ENCODE measurements around the gene PNPLA5.
"Not testable (repeated sequence)": the region's sequence is repeated elsewhere in the genome, so short reads cannot be mapped to it uniquely, and the experiment has no call there.

Gene PNPLA5, protein sequence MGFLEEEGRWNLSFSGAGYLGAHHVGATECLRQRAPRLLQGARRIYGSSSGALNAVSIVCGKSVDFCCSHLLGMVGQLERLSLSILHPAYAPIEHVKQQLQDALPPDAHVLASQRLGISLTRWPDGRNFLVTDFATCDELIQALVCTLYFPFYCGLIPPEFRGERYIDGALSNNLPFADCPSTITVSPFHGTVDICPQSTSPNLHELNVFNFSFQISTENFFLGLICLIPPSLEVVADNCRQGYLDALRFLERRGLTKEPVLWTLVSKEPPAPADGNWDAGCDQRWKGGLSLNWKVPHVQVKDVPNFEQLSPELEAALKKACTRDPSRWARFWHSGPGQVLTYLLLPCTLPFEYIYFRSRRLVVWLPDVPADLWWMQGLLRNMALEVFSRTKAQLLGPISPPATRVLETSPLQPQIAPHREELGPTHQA

GRCh38 chr22:43891360-43892182 lies at the start of gene PNPLA5:
PNPLA5 (minus strand) TSS chr22:43892013; CDS start chr22:43891880, 133 bp downstream.
- DNase-seq, result no peak

GRCh38 chr22:43941449-43941848 lies 49.6 kb upstream of the PNPLA5 start:
- DNase-seq, result no peak

DNA sequence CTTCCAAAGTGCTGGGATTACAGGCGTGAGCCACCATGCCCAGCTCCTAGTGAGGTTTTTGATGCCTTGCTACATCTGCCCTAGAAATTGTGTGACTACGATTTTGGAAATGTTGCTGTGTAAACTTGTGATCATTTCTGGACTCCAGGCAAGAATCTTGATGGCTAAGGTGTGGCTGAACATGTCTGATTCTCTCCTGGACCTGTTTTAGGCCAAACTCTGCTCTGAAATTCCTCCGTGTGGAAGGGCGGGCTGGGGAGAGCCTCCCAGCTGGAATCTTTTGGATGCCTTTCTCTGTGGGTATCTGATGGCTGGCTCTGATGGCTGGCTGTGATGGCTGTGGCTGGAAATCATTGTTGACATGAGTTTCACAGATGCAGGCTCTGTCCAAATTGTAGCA lies 40.0 kb upstream of the PNPLA5 start:
- DNase-seq, result no peak

GRCh38 chr22:43928908-43929307 lies 37.1 kb upstream of the PNPLA5 start:
- no peak for DNase-seq

- no peak for DNase-seq
Measured at GRCh38 chr22:43928468-43928867, 36.7 kb upstream of the PNPLA5 start.

DNA sequence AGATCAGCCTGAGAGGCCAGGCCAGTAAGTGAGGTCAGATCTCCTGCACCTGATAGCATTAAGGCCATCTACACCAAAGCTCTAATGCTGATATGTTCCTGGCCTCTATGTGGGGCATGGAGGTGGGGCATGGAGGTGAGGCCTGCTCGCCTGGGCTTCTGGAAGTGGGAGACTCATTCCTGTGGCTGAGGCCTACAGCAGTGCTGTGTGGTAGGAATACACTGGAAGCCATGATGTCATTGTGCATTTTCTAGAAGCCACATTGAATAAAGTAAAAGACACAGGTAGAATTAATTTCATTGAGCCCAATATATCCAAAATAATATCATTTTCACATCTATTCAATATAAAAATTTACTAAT lies 34.5 kb upstream of the PNPLA5 start:
- DNase-seq, result no peak

DNA sequence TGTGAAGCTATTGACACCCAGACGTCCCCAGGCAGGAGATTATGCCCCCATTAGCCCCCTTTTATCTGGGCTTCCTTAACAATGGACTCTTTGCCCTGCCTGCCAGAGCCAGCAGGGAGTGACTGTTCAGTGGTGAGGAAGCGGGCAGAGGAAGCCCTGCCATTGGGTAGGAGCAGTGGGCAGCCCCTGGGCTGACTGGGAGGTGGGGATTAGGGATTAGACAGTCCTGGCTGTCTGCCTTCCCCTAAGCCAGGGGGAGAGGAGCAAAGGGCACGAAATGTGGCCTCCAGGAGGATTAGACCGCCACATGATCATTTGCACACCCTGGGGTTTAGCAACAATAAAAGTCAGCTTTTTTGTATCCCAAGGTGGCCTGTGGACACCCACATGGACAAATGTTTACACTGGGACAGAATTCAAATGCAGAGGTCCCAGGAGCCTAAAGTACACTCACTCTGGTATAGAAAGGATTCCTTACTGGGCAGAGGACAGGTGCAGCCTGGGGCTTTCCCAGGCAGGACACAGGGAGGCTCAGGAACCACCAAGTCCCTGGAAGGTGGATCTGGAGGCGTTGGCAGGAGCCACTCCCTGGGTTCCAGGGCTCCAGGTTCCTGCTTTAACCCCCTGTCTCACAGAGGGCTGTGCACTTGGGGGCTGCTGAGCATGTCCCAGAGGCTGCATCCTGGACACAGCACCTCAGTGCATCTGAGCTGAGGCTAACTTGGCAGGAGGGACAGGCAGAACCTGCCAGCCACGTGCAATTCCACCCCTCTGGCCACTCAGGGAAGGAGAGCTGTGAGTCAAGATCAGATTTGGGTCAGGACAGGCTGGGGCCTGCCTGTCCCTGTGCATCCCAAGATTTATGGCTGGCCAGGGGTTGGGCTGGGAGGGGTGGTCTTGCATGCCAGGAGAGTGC lies 33.9 kb upstream of the PNPLA5 start:
- no peak for DNase-seq

GRCh38 chr22:43924877-43925276 lies 33.1 kb upstream of the PNPLA5 start:
- DNase-seq, result no peak

- DNase-seq, result peak; percentile 26
Measured at GRCh38 chr22:43923631-43924464, 32.0 kb upstream of the PNPLA5 start, which contains the start of gene PNPLA3. PNPLA3 (plus strand) TSS chr22:43923805; CDS start chr22:43923912, 107 bp downstream.

DNA sequence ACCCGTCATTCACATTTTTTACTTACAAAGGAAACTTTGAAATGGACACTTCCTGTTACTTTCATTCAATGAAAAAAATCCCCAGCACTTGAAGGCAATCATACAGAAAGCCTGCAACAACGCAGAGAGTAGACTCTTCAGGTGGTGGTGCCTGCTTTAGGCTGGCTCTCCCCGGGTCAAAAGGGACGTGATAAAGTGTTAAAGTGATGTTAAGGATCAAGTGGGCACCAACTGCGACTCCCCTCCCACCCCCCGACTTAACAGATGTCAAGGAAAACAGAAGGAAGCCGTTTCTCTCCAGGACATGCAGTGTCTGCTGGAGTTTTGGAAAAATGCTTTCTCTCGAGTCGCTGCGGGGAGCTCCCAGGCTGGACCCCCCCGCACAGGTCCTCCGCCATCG lies 31.4 kb upstream of the PNPLA5 start:
- DNase-seq, result peak; percentile 9

DNA sequence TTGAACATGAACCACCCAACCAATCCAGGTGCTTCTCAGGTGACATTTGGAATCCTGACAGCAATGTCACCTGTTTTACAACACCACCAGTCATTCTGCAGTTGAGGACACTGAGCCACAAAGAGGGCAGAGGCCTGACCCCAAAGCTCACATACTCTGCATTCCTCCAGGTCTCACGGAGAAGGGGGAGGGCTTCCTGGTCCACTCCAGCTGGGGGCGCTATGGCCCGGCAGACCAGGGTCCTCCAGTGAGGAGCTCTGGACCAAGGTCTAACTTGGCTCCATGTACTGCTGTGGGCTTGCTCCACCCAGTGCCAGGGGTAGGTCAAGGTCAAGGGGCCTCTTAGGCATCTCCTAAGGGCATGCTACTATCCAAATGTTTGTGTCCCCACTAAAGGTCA lies 30.3 kb upstream of the PNPLA5 start:
- no peak for DNase-seq

- no peak for DNase-seq
Measured at GRCh38 chr22:43921370-43921769, 29.6 kb upstream of the PNPLA5 start.

- DNase-seq, result no peak
Measured at GRCh38 chr22:43919106-43919973, 27.5 kb upstream of the PNPLA5 start.

GRCh38 chr22:43917521-43917920 lies 25.7 kb upstream of the PNPLA5 start:
- no peak for DNase-seq

- no peak for DNase-seq
Measured at GRCh38 chr22:43911351-43911750, 19.5 kb upstream of the PNPLA5 start.

DNA sequence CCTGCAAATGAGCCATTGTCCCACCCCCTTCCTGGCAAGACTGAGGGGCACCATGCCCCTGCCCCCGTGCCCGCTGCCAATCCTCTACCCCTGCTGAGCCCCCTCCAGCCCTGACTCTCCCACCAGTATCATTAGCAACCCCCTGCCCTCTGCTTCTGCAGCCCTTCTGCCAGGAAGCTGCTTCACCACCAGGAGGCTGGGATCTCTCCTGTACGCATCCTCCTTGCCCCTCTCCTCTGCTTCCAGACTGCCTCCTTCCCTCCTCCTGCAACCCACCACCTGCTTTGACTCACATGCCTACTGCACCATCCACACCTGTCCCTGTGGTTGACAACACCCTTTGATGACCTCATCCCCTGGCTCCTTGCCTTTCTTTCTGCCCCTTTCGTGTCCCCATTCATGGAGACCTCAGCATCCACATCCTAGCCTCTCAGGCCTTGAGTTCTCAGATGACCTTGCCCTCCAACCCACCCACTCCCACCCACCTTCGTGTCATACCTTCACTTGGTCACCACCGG lies 18.4 kb upstream of the PNPLA5 start:
- no peak for DNase-seq

- no peak for DNase-seq
Measured at GRCh38 chr22:43909708-43910107, 17.9 kb upstream of the PNPLA5 start.

- DNase-seq, result no peak
Measured at GRCh38 chr22:43905681-43906080, 13.9 kb upstream of the PNPLA5 start.

DNA sequence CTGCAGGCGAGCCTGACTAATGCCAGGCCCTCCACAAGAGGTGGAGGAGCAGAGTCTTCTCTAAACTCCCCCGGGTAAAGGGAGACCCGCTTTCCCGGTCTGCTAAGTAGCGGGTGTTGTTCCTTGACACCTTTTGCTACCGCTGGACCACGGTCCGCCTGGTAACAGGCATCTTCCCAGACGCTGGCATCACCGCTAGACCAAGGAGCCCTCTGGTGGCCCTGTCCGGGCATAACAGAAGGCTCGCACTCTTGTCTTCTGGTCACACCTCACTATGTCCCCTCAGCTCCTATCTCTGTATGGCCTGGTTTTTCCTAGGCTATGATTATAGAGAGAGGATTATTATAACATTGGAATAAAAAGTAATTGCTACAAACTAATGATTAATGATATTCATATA lies 12.6 kb upstream of the PNPLA5 start:
- DNase-seq, result not testable (repeated sequence)

GRCh38 chr22:43903033-43903432 lies 11.2 kb upstream of the PNPLA5 start:
- DNase-seq, result not testable (repeated sequence)

Data from DMS79 treated with DMSO at 0.1 percent for 48 hours (cell line).